ENCODE data around the gene SLC39A7. TPM values are rescaled to one million over a fixed set of nuclear protein-coding genes. Genes with fewer than 3 reads are reported as not detected.

The SLC39A7 gene
- total and polyA plus RNA-seq, 2 of the 13 experiments (the other 11 are each of a cell fraction or from before 2014, with no cell fraction given), result 142 to 229 TPM

DNA sequence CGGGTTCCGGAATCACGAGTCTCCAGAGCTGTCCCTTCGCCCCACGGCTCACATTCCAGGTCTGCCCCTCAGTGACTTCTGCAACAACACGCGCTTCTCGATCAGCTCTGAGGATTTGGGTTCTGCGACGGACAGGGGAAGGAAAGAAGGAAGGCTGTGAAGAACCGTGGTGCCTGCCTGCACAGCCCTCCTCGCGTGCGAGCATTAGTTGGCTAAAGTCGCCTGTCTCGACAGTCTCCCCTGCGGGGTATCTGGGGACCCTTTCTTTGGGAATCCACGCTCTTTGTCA lies 47.9 kb downstream of the SLC39A7 start (continued):
- TF ChIP-seq ZNF468 (CRISPR knock-in tag; IDR thresholded peaks at IDR 0.05), result no peak
- TF ChIP-seq TRAFD1 (CRISPR knock-in tag; IDR thresholded peaks at IDR 0.05; ENCODE audit: borderline replicate concordance), result no peak
- TF ChIP-seq ZNF333 (CRISPR knock-in tag; IDR thresholded peaks at IDR 0.05; ENCODE audit: borderline replicate concordance), result no peak
- no peak for TF ChIP-seq TBL1XR1 (IDR thresholded peaks at IDR 0.05; ENCODE audit: borderline replicate concordance, low read length, partially characterized antibody)
- no peak for TF ChIP-seq SYNCRIP (IDR thresholded peaks at IDR 0.05; ENCODE audit: insufficient read depth, low read depth, low read length)
- TF ChIP-seq ZNF432 (CRISPR knock-in tag; IDR thresholded peaks at IDR 0.05; ENCODE audit: borderline replicate concordance), result no peak
- peak; percentile 78; the same call in 1 of the 2 replicates for TF ChIP-seq THAP8 (CRISPR knock-in tag; IDR thresholded peaks at IDR 0.05; ENCODE audit: borderline replicate concordance)
- no peak for TF ChIP-seq NCOA5 (CRISPR knock-in tag; IDR thresholded peaks at IDR 0.05)
- no peak for TF ChIP-seq ZNF547 (CRISPR knock-in tag; IDR thresholded peaks at IDR 0.05)
- no peak for TF ChIP-seq USF2 (IDR thresholded peaks at IDR 0.05; ENCODE audit: low read depth, low read length)
- no peak for TF ChIP-seq USF2 (CRISPR knock-in tag; IDR thresholded peaks at IDR 0.05; ENCODE audit: borderline replicate concordance)
- no peak for TF ChIP-seq ZFP91 (CRISPR knock-in tag; IDR thresholded peaks at IDR 0.05; ENCODE audit: borderline replicate concordance)
- no peak for TF ChIP-seq ZMAT5 (CRISPR knock-in tag; IDR thresholded peaks at IDR 0.05; ENCODE audit: borderline replicate concordance, low read depth)
- TF ChIP-seq PITX1 (CRISPR knock-in tag; IDR thresholded peaks at IDR 0.05), result no peak
- TF ChIP-seq ARID2 (CRISPR knock-in tag; IDR thresholded peaks at IDR 0.05; ENCODE audit: borderline replicate concordance), result no peak; the same call in 1 of the 2 replicates
- no peak for TF ChIP-seq TEAD3 (CRISPR knock-in tag; optimal IDR thresholded peaks at IDR 0.05; ENCODE audit: borderline replicate concordance)
- no peak for TF ChIP-seq ETV6 (CRISPR knock-in tag; conservative IDR thresholded peaks at IDR 0.05)
- TF ChIP-seq, protein P1, sequence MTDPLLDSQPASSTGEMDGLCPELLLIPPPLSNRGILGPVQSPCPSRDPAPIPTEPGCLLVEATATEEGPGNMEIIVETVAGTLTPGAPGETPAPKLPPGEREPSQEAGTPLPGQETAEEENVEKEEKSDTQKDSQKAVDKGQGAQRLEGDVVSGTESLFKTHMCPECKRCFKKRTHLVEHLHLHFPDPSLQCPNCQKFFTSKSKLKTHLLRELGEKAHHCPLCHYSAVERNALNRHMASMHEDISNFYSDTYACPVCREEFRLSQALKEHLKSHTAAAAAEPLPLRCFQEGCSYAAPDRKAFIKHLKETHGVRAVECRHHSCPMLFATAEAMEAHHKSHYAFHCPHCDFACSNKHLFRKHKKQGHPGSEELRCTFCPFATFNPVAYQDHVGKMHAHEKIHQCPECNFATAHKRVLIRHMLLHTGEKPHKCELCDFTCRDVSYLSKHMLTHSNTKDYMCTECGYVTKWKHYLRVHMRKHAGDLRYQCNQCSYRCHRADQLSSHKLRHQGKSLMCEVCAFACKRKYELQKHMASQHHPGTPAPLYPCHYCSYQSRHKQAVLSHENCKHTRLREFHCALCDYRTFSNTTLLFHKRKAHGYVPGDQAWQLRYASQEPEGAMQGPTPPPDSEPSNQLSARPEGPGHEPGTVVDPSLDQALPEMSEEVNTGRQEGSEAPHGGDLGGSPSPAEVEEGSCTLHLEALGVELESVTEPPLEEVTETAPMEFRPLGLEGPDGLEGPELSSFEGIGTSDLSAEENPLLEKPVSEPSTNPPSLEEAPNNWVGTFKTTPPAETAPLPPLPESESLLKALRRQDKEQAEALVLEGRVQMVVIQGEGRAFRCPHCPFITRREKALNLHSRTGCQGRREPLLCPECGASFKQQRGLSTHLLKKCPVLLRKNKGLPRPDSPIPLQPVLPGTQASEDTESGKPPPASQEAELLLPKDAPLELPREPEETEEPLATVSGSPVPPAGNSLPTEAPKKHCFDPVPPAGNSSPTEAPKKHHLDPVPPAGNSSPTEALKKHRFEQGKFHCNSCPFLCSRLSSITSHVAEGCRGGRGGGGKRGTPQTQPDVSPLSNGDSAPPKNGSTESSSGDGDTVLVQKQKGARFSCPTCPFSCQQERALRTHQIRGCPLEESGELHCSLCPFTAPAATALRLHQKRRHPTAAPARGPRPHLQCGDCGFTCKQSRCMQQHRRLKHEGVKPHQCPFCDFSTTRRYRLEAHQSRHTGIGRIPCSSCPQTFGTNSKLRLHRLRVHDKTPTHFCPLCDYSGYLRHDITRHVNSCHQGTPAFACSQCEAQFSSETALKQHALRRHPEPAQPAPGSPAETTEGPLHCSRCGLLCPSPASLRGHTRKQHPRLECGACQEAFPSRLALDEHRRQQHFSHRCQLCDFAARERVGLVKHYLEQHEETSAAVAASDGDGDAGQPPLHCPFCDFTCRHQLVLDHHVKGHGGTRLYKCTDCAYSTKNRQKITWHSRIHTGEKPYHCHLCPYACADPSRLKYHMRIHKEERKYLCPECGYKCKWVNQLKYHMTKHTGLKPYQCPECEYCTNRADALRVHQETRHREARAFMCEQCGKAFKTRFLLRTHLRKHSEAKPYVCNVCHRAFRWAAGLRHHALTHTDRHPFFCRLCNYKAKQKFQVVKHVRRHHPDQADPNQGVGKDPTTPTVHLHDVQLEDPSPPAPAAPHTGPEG (CRISPR knock-in tag; IDR thresholded peaks at IDR 0.05), result no peak
